ENCODE results near the gene UNC45B.

The UNC45B gene

DNA sequence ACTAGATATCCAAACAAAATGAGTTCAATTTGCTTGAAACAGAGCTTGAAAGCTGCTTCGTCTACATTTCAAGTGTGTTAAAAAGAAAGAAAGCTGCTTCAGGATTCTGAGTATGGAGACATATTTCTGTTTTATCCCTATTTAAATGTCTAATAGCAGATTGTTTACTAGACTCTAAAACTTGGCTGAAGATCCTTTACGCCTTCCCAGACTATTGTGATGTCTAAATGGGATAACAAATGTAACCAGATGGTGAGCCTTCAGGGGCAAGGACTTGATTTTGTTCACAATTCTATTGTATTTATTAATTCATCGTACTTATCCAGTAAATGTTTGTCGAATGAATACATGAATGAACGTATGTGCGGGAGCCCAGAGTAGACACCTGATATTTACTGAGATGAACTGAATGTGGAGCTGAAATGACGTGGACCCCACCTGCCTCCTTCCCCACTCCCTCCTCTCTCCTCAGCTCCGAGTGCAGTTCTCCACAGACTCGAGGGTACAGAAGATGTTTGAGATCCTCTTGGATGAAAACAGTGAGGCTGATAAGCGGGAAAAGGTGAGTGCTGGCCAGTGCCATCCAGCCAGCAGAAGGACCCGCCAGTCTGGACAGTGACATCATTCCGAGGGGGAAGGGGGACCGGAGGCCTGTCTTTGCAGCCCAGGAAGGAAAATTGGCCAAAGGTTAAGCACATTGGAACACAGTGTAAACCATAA is 5.0 kb downstream of the UNC45B start:
- no peak for DNase-seq
- TF ChIP-seq POLR2A (IDR thresholded peaks at IDR 0.05; ENCODE audit: low read length) (no peak), GATA1 (IDR thresholded peaks at IDR 0.05; ENCODE audit: low read depth, low read length) (no peak)

DNA sequence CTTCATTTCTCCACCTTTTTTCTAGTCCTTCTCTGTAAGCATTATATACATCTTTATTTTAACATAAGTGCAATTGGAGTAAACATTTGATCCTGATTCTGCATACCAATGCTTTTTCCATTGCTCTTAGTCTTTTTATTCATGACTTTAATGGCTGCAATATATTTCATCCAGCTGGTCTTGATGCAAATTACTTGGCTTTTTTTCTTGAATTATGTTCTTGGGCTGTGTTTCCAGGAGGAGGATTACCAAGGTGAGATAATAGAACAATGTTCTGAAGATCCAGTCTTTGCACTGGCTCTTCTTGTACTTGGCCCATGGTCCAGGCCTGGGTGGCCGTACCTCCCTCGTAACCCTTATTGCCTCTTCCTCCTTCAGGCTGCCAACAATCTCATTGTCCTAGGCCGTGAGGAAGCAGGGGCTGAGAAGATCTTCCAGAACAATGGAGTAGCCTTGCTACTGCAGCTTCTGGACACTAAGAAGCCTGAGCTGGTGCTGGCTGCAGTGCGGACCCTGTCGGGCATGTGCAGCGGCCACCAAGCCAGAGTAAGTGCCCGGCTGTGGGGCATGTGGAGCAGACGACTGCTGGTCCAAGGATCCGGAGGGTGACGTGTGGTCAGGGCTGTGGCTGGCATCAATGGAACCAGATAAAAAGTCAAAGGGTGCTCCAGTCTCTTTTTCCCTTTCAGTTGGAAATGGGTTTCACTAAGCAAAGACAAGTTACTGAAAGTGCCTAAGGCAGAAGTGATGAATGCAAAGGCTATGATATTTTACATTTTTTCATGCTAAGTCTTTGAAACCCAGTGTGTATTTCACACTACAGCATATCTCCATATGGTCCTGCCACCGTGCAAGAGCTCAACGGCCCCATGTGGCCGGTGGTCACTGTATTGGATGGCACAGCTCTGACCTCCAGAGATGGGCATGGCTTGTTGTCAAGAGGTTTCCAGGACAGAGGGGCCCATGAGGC is 6.9 kb downstream of the UNC45B start:
- no peak for TF ChIP-seq POLR2A (IDR thresholded peaks at IDR 0.05; ENCODE audit: low read length)
- TF ChIP-seq GATA1 (IDR thresholded peaks at IDR 0.05; ENCODE audit: low read depth, low read length): no peak
- no peak for DNase-seq

DNA sequence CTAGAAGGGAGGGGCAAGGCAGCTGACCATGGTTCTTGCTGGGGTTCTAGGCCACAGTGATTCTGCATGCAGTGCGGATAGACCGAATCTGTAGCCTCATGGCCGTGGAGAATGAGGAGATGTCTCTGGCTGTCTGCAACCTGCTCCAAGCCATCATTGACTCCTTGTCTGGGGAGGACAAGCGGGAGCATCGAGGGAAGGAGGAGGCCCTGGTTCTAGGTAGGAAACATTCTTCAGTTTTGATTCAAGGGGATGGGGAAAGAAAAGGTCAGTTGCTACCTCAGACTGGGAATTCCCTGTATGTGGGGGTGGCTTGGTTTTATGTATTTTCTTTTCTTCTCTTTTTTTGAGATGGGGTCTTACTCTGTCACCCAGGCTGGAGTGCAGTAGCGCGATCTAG is 7.6 kb downstream of the UNC45B start:
- TF ChIP-seq POLR2A (IDR thresholded peaks at IDR 0.05; ENCODE audit: low read length) (no peak), GATA1 (IDR thresholded peaks at IDR 0.05; ENCODE audit: low read depth, low read length) (no peak)
- no peak for DNase-seq

DNA sequence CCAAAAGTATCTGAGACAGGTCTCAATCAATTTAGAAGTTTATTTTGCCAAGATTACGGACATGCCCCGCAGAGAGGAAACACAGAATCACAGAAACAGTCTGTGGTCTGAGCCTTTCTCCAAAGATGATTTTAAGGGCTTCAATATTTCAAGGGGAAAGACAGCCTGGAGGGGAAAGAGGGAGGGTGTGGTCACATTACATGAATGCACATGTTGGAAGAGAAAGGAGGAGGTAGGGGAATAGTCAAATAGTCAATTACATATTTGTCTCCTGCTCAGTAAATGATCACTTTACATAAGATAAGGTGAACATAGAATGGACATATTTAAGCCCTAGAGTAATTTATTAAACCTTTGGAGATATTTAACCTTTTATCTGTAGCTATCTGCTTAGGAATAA is 12.3 kb downstream of the UNC45B start:
- no peak for DNase-seq
- TF ChIP-seq GATA1 (IDR thresholded peaks at IDR 0.05; ENCODE audit: low read depth, low read length) (no peak), POLR2A (IDR thresholded peaks at IDR 0.05; ENCODE audit: low read length) (no peak)

DNA sequence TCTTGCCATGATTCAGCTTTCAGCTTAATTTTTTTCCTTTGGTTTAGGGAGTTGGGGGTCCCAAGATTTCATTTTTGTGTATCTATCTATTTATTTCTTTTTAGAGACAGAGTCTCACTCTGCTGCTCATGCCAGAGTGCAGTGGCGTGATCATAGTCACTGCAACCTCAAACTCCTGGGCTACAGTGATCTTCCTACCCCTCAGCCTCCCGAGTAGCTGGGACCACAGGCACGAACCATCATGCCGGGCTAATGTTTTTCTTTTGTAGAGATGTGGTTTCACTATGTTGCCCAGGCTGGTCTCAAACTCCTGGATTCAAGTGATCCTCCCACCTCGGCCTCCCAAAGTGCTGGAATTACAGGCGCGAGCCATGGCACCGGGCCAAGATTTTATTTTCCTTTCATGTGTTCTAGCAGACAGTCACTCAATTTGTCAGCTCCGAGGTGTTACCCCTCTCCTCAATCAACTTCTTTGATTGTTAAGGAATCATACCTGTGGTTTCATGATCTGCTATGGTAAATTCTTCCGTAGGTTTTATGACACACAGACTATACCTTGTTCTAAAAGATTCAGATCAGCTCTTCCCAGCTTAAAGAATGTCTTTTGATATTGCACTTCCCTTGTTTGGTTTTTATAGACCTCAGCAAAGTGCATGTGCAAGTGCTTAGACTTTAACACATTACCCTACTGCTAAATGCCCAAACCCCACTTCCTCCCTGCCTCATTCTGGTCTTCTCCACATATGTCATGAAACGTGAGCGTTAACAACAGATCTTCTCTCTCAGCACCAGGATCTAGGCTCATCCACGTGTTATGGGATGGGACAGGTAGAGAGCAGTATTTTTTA is 13.0 kb downstream of the UNC45B start:
- DNase-seq: no peak
- no peak for TF ChIP-seq GATA1 (IDR thresholded peaks at IDR 0.05; ENCODE audit: low read depth, low read length)
- no peak for TF ChIP-seq POLR2A (IDR thresholded peaks at IDR 0.05; ENCODE audit: low read length)

DNA sequence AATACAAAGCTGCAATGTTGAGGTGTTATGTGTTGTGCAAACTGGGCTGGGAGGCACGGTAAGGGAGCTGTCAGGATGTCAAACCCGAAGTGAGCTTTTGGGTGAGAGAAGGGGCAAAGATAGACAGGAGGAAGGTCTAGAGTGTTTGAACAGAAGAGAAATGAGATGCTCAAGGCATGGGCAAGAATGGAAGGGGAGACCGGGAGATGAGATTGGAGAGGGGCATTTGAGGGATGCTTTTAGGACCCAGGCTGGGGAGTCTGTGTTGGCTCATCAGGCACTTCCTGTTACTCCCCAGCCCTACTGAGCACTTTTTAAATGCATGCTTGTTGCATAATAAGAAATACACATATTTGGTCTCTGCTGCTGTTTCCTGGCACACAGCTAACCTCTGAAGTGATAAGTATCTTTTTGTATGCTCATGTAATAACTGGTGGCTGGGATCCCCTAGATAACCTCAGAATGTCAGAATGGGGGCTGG is 13.7 kb downstream of the UNC45B start:
- no peak for TF ChIP-seq GATA1 (IDR thresholded peaks at IDR 0.05; ENCODE audit: low read depth, low read length)
- no peak for TF ChIP-seq POLR2A (IDR thresholded peaks at IDR 0.05; ENCODE audit: low read length)

DNA sequence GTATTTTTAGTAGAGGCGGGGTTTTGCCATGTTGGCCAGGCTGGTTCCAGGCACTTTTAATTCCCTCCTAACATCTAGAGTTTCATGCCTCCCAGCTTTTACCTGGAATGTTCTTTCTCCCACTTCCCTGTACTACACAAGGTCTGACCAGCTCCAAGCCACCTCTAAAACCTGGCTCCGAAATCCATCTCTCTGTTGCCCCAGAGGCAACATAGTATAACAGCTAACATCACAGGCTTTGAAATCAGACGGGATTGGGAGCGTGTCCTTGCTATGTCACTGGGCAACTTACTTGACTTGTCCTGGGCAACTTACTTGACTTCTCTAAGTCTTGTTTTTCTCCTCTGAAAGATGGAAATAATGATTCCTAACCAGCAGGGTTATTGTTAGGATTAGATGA is 15.1 kb downstream of the UNC45B start:
- no peak for TF ChIP-seq GATA1 (IDR thresholded peaks at IDR 0.05; ENCODE audit: low read depth, low read length)
- TF ChIP-seq POLR2A (IDR thresholded peaks at IDR 0.05; ENCODE audit: low read length): no peak
- DNase-seq: no peak

More for the DNA sequence above, 13.7 kb downstream of the UNC45B start:
- peak in 1 of 2 experiments; percentile 17 for DNase-seq

DNA sequence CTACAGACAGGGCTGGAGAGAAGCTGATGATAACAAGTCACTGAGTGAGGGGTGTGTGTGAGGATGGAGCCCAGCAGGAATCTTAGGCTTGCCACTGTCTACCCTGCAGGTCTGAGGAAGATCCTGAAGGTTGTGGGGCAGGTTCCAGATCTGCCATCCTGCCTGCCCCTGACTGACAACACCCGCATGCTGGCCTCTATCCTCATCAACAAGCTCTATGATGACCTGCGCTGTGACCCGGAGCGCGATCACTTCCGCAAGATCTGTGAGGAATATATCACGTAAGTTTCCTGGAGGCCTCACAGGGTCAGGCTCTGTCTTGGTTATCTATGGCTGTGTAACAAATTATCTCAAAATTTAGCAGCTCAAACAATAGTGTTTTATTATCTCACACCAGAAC is 16.3 kb downstream of the UNC45B start:
- TF ChIP-seq POLR2A (IDR thresholded peaks at IDR 0.05; ENCODE audit: low read length) (no peak), GATA1 (IDR thresholded peaks at IDR 0.05; ENCODE audit: low read depth, low read length) (no peak)
- no peak for DNase-seq

DNA sequence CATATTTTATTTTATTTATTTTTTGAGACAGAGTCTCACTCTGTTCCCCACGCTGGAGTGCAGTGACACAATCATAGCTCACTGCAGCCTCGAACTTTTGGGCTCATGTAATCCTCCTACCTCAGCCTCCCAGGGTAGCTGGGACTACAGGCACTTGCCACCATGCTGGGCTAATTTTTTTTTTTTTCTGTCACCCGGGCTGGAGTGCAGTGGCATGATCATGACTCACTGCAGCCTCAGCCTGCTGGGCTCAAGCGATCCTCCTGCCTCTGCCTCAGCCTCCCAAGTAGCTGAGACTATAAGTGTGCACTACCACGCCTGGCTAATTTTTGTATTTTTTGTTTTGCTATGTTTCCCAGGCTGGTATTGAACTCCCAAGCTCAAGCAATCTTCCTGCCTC is 17.1 kb downstream of the UNC45B start:
- DNase-seq: no peak
- TF ChIP-seq GATA1 (IDR thresholded peaks at IDR 0.05; ENCODE audit: low read depth, low read length) (no peak), POLR2A (IDR thresholded peaks at IDR 0.05; ENCODE audit: low read length) (no peak)

DNA sequence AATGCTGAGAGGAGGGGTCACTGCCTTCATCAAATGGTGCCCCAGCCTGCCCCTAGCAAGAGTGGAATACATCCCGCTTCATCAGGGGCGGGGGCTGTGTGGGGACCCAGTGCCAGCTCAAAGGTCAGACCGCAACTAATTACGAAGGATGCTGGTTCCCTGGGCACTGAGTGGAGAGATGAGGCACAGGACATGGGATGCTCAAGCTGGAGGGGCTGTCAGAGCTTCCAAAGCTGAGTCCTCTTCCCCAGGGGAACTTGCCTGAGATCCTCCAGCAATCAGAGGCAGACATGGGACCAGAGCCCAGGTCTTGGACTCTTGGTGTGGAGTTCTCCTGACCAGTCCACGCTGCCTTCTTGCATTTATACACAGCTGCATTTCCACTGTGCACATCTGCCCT is 18.9 kb downstream of the UNC45B start:
- TF ChIP-seq POLR2A (IDR thresholded peaks at IDR 0.05; ENCODE audit: low read length) (no peak), GATA1 (IDR thresholded peaks at IDR 0.05; ENCODE audit: low read depth, low read length) (no peak)
- DNase-seq: no peak

DNA sequence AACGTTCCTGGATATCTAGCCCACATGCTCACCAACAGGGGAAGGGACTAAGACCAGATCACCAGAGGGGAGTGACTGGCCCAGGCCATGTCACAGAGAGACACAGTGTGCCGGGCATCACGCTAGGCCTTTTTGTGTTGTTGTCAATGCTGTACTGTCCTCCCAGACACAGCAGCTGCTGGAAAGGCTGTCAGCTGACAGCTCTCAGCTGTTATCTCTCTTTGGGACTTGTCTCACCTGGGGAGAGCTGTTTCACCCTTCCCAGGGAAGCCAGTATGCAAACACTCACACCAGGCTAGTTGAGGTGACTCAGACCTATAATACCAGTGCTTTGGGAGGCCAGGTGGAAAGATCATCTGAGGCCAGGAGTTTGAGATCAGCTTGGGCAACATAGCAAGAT is 19.4 kb downstream of the UNC45B start:
- TF ChIP-seq POLR2A (IDR thresholded peaks at IDR 0.05; ENCODE audit: low read length): no peak
- no peak for TF ChIP-seq GATA1 (IDR thresholded peaks at IDR 0.05; ENCODE audit: low read depth, low read length)
- DNase-seq: no peak

DNA sequence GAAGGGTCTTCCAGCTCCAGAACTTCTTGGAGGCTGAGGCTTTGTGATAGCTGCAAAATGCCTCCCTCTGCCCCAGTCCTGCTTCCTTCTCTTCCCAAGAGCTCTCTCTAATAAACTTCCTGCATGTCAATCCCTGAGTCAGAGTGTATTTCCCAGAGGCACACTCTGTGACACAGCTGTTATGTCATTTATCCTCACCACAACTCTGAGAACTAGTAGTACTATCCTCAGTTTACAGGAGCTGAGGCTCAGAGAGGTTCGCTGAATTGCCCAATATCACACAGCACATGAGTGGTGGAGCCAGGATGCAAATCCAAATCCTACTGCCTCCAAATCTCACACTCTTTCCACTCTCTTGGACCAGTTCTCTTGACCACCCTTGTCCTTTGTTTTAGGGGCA is 20.0 kb downstream of the UNC45B start:
- TF ChIP-seq POLR2A (IDR thresholded peaks at IDR 0.05; ENCODE audit: low read length) (no peak), GATA1 (IDR thresholded peaks at IDR 0.05; ENCODE audit: low read depth, low read length) (no peak)
- DNase-seq: no peak

DNA sequence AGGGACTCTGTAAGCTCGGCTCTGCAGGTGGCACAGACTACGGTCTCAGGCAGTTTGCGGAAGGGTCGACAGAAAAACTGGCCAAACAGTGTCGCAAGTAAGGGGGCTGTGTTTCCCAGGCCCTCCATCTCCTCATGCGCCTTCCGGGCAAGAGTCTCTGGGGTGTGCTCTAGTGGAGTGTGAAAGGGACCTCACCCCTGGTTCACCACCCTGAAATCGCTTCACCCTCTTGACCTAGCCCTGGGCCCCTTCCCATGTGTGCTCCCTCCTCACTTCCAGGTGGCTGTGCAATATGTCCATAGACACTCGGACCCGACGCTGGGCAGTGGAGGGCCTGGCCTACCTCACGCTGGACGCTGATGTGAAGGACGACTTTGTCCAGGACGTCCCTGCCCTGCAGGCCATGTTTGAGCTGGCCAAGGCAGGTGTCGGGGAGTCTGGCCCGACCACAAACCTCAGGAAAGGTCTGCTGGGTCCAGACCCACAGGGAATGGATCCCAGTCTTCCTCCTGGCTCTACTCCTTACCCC is 22.3 kb downstream of the UNC45B start:
- DNase-seq: no peak
- TF ChIP-seq GATA1 (IDR thresholded peaks at IDR 0.05; ENCODE audit: low read depth, low read length) (no peak), POLR2A (IDR thresholded peaks at IDR 0.05; ENCODE audit: low read length) (no peak)

Data from erythroblast (primary cell).